ENCODE data around the gene FAM219B. TPM values are rescaled to one million over a fixed set of nuclear protein-coding genes. Genes with fewer than 3 reads are reported as not detected.

FAM219B gene
- total and polyA plus RNA-seq, 2 donors (not counting 1 experiment from before 2014, with no cell fraction given): 80.2 to 109 TPM

- no peak overlapping the region for H3K27ac Mint-ChIP-seq
- Histone ChIP-seq H3K36me3 (replicated peaks in 1 of 2; ENCODE audit: control extremely low read depth in 1 of 2, control insufficient read depth in 1 of 2, extremely low read depth in 1 of 2, insufficient read depth in 2 of 2, low read length in 1 of 2) (no peaks in the 10 kb centered on the region), H3K9ac (ENCODE audit: low read length) (no peak overlapping the region), H3K9me3 (ENCODE audit: control extremely low read depth in 1 of 3, control insufficient read depth in 2 of 3, insufficient read depth in 1 of 3, low read length in 2 of 3) (peaks cover 0 to 9% (median 3%) of the 10 kb centered on the region in 3 donors), H3K27me3 (replicated peaks in 1 of 4; ENCODE audit: control extremely low read depth in 1 of 4, control insufficient read depth in 3 of 4, insufficient read depth in 4 of 4, low read length in 3 of 4) (no peaks in the 10 kb centered on the region), H3K79me2 (ENCODE audit: control insufficient read depth, insufficient read depth, low read length) (peaks cover 5% of the 10 kb centered on the region), H3K4me3 (ENCODE audit: control extremely low read depth in 1 of 5, extremely low read depth in 1 of 5, insufficient read depth in 1 of 5, low read depth in 2 of 5, low read length in 4 of 5) (no peak overlapping the region), H3K4me2 (replicated peaks; ENCODE audit: low read depth, low read length, poor library complexity, severe bottlenecking) (no peak overlapping the region), H2AFZ (ENCODE audit: insufficient read depth, low read depth, low read length, poor library complexity, severe bottlenecking) (no peak overlapping the region), H3K4me1 (ENCODE audit: control insufficient read depth in 2 of 2, insufficient read depth in 2 of 2, low read length in 2 of 2) (peaks cover 8 to 19% of the 10 kb centered on the region in 2 donors), H4K20me1 (ENCODE audit: control insufficient read depth, insufficient read depth, low read length, poor library complexity, severe bottlenecking) (no peaks in the 10 kb centered on the region), H3K27ac (ENCODE audit: low read length in 2 of 2) (no peak overlapping the region)
- WGBS (ENCODE audit: insufficient coverage): 93% methylated on average over 2 of the region's 4 CpGs
- intact Hi-C loops (cut with micrococcal nuclease): no loop called here
- H3K27me3 Mint-ChIP-seq: no peaks in the 10 kb centered on the region
- H3K4me1 Mint-ChIP-seq: peaks cover 11% of the 10 kb centered on the region
- ChIA-PET POLR2A (interaction anchor here (1.0 kb wide), 1 partner anchor 15 kb away, joined by 5 read pairs; no protein-coding TSS in a partner anchor), CTCF (interaction anchor here (1.8 kb wide), 1 partner anchor 17 kb away, joined by 10 read pairs; no protein-coding TSS in a partner anchor)
- no peaks in the 10 kb centered on the region for H3K9me3 Mint-ChIP-seq (ENCODE audit: insufficient read depth)
- ATAC-seq (ENCODE audit: low read depth) (no peak), DNase-seq (no peak)
- TF ChIP-seq CTCF (IDR thresholded peaks at IDR 0.05): no peak
- TF ChIP-seq EZH2 (IDR thresholded peaks at IDR 0.05; ENCODE audit: borderline replicate concordance, insufficient read depth, low read depth, low read length, poor library complexity, severe bottlenecking): no peak
- peak overlapping the region; percentile 23 for H3K4me3 Mint-ChIP-seq
Observed at GRCh38 chr15:74884428-74885223, 22.0 kb downstream of the FAM219B start.

- no peak overlapping the region for H3K4me3 Mint-ChIP-seq
- ATAC-seq (ENCODE audit: low read depth) (no peak), DNase-seq (no peak)
- H2AFZ ChIP-seq (ENCODE audit: insufficient read depth, low read depth, low read length, poor library complexity, severe bottlenecking): no peak overlapping the region
- intact Hi-C loops (cut with micrococcal nuclease): no loop called here
- no peak overlapping the region for H3K27ac Mint-ChIP-seq
- H3K4me3 ChIP-seq (ENCODE audit: control extremely low read depth in 1 of 5, extremely low read depth in 1 of 5, insufficient read depth in 1 of 5, low read depth in 2 of 5, low read length in 4 of 5): no peak overlapping the region
- TF ChIP-seq CTCF (IDR thresholded peaks at IDR 0.05) (no peak), EZH2 (IDR thresholded peaks at IDR 0.05; ENCODE audit: borderline replicate concordance, insufficient read depth, low read depth, low read length, poor library complexity, severe bottlenecking) (no peak)
- no peak overlapping the region for H3K27ac ChIP-seq (ENCODE audit: low read length in 2 of 2)
- no peaks in the 10 kb centered on the region for H4K20me1 ChIP-seq (ENCODE audit: control insufficient read depth, insufficient read depth, low read length, poor library complexity, severe bottlenecking)
- 95% methylated on average over 5 of the region's 6 CpGs for WGBS (ENCODE audit: insufficient coverage)
- no peaks in the 10 kb centered on the region for H3K27me3 ChIP-seq (replicated peaks in 1 of 4; ENCODE audit: control extremely low read depth in 1 of 4, control insufficient read depth in 3 of 4, insufficient read depth in 4 of 4, low read length in 3 of 4)
- no peaks in the 10 kb centered on the region for H3K79me2 ChIP-seq (ENCODE audit: control insufficient read depth, insufficient read depth, low read length)
- H3K9me3 Mint-ChIP-seq (ENCODE audit: insufficient read depth): no peaks in the 10 kb centered on the region
- POLR2A ChIA-PET: no interaction called here
- H3K36me3 ChIP-seq (replicated peaks in 1 of 2; ENCODE audit: control extremely low read depth in 1 of 2, control insufficient read depth in 1 of 2, extremely low read depth in 1 of 2, insufficient read depth in 2 of 2, low read length in 1 of 2): no peaks in the 10 kb centered on the region
- CTCF ChIA-PET: interaction anchor here (1.2 to 1.5 kb wide), 4 partner anchors 12 to 247 kb away, joined by 3 to 6 read pairs (median 4); no protein-coding TSS in a partner anchor
- peaks cover 4% of the 10 kb centered on the region for H3K4me1 Mint-ChIP-seq
- no peak overlapping the region for H3K4me2 ChIP-seq (replicated peaks; ENCODE audit: low read depth, low read length, poor library complexity, severe bottlenecking)
- peaks cover 3 to 10% of the 10 kb centered on the region in 2 donors for H3K4me1 ChIP-seq (ENCODE audit: control insufficient read depth in 2 of 2, insufficient read depth in 2 of 2, low read length in 2 of 2)
- H3K9me3 ChIP-seq (ENCODE audit: control extremely low read depth in 1 of 3, control insufficient read depth in 2 of 3, insufficient read depth in 1 of 3, low read length in 2 of 3): peaks cover 0 to 9% (median 3%) of the 10 kb centered on the region in 3 donors
- H3K9ac ChIP-seq (ENCODE audit: low read length): no peak overlapping the region
- H3K27me3 Mint-ChIP-seq: no peaks in the 10 kb centered on the region
Observed at GRCh38 chr15:74882528-74882927, 24.1 kb downstream of the FAM219B start.

Data from B cell (primary cell).